Fibroblast of skin of right biceps (primary cell): ENCODE measurements around the gene CDK9.
"Not testable (repeated sequence)": the region's sequence is repeated elsewhere in the genome, so short reads cannot be mapped to it uniquely, and the experiment has no call there.

Experiments used
- DNase-seq: peaks from one replicate; pipeline ENCODE4 v3.0.0-alpha.2; 2013

CDK9 gene

GRCh38 chr9:127780909-127781308 is 4.9 kb upstream of the CDK9 start:
- DNase-seq: not testable (repeated sequence)

- no peak for DNase-seq
Observed at GRCh38 chr9:127781806-127782205, 4.0 kb upstream of the CDK9 start.

- no peak for DNase-seq
Observed at GRCh38 chr9:127783111-127784008, 2.5 kb upstream of the CDK9 start.

- DNase-seq: peak; percentile 74
Observed at GRCh38 chr9:127785023-127785932, 556 bp upstream of the CDK9 start.

GRCh38 chr9:127786773-127787104 is 905 bp downstream of the CDK9 start:
- DNase-seq: no peak

GRCh38 chr9:127788337-127789011 is 2.6 kb downstream of the CDK9 start:
- DNase-seq: no peak

GRCh38 chr9:127789179-127789578 is 3.3 kb downstream of the CDK9 start:
- no peak for DNase-seq

- no peak for DNase-seq
Observed at GRCh38 chr9:127790094-127790855, 4.4 kb downstream of the CDK9 start.

GRCh38 chr9:127791085-127791484 is 5.3 kb downstream of the CDK9 start:
- DNase-seq: no peak

GRCh38 chr9:127792417-127793031 is 6.7 kb downstream of the CDK9 start:
- DNase-seq: no peak

GRCh38 chr9:127793093-127793708 is 7.4 kb downstream of the CDK9 start:
- no peak for DNase-seq

GRCh38 chr9:127794001-127794791 is 8.4 kb downstream of the CDK9 start:
- DNase-seq: no peak

- no peak for DNase-seq
Observed at GRCh38 chr9:127796225-127796813, 10.5 kb downstream of the CDK9 start.

GRCh38 chr9:127796852-127797370 is 11.1 kb downstream of the CDK9 start:
- no peak for DNase-seq

GRCh38 chr9:127801955-127802575 is 16.2 kb downstream of the CDK9 start:
- DNase-seq: peak; percentile 21

GRCh38 chr9:127802576-127803443 is 17.0 kb downstream of the CDK9 start, which contains the start of gene FPGS:
TSS of gene FPGS (plus strand) at chr9:127802882. CDS start at chr9:127802925, 43 bp downstream.
- peak; percentile 92 for DNase-seq

- peak; percentile 25 for DNase-seq
Observed at GRCh38 chr9:127803507-127804352, 17.9 kb downstream of the CDK9 start.
